Measurements from ENCODE around the gene AICDA.
"Not testable (repeated sequence)": the region's sequence is repeated elsewhere in the genome, so short reads cannot be mapped to it uniquely, and the experiment has no call there.

AICDA gene

DNA sequence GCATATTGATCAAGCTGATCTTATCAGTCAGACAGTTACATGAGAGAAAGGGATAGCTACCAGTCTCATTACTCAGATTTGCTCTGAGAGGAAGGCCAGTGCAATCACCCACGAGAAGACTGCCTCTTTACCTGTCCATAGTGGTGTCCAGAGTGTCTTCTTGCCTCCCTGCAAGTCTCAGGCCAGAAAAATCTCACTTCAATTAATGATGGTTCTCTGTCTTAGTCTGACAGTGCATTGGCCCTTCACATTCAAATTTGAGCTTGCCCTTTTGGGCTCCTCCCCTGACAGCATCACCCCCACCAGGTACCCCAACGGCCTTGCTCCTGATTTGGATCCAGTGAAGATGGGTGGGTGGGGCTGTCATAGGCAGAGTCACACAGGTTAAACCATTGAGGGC lies at the start of gene AICDA:
Gene AICDA (minus strand): TSS at position 231 of the 400 bp plus-strand sequence. CDS start 92 bp downstream, at position 139.
- DNase-seq (ENCODE audit: low spot score): no peak

DNA sequence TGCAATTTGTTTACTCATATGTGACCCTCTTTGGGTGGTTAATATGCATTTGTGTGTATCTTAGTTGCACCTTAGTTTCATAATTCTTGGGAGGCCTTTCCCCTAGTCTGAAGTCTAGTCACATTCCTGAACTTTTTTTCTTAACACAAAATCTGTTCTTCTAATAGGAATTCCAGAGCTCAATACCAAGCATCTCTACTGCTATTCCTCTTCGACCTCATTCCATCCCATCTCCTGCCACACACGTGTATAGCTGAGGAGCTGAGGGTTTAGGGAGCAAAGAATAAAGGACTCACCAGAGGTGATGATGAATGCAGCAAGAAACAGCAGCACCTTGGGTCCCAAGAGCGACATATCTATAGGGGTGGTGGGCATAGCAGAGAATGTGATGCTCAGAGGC lies 49.1 kb upstream of the AICDA start:
- no peak for DNase-seq (ENCODE audit: low spot score)

DNA sequence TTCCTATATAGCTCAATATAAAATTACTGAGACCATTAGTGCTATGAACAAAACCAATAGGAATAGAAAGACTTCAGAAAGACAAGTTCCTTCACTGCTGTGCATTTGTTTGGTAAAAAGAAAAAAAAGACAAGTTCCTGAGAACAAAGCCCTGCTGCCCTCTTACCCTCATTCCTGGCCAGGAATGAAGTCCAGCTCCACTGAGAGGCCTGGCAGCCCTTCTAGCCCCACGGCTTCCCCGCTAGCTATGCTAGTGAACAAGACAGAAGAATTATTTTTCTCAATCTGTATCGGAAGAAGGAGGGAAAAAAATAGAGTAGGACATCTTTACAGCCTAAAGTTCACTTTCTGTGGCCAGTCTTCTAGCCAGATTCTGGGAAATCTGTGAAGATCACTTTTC lies 48.4 kb upstream of the AICDA start:
- no peak for DNase-seq (ENCODE audit: low spot score)

DNA sequence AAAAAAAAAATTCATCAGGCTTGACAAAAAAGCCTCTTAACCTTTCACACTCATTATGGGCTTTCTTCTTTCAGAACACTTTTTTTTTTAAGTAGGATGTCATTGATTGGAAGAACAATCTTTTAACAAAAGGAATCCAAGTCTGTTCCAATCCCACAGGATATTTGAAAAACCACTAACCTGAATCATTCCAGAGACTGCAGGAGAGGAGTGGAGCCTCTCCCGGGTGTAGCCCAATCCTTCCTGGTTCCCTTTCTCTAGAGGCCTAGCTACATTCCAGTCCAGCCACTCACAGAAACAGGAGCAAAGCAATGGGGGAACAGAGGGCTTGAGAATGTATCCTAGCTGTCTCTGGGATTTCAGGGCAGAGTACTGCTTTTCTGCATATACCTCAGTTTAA lies 45.7 kb upstream of the AICDA start:
- peak; percentile 31 for DNase-seq (ENCODE audit: low spot score)

DNA sequence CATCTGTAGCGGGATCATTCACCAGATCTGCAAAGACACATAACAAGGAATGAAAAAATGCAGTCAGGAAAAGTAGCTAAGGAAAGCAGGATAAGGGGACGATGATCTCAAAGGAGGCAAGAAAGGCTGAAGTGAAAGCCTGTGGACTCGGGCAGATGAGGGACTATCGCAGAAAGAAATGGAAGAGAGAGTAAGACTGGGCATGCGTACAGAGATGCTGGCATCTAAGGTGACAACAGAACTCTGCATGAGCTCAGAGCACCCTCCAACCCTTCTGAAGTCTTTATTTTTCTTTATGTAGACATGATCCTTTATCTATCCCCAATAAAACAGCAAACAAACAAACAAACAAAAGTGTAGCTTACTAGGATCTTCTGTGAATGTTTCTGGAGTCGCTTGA lies 42.8 kb upstream of the AICDA start:
- DNase-seq (ENCODE audit: low spot score): no peak

DNA sequence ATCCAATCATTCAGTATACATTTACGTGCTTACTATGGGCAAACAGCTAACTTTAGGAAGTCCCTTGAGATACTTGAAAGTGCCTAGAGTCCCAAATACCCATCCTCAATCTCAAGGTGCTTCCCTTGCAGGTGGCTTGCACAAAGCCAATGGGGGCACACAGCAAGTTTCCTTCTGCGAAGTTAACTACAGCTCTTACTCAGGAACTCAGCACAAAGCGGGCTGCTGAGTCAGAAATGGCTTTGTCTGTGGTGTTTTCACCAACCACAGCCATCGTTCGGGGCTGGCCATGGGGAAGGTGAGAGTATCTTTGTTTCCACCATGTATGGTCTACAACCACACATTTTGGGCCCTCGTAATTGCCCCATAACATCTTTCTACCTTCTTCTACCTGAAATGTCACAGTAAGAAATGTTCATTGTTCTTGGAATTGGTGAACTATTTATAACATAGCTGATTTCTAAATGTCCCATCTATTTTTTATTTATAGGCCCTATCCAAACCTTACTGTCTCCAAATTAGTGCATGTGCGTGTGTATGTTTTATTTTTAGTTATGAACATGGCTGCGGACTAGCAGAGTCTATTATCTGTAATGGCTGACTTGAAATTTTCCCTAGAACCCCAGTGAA lies 36.0 kb upstream of the AICDA start:
- DNase-seq (ENCODE audit: low spot score): no peak

DNA sequence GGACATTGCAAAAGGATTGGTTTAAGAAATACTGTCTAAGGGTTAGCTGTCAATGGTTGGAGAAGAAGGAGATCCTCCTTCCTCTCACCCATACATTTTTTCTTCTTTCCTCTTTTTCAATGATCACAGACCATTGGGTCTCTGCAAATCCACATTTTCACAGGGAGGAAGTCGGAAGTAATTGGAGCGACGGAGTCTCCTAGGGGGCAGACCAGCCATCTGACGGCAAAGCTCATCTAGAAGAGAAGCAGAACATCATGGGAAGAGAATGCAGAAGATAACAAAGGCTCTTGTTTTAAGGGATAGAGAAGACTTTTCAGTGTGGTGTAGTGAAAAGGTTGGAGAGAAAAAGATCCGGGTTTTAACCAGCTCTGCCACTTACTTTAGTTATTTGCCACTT lies 35.3 kb upstream of the AICDA start:
- DNase-seq (ENCODE audit: low spot score): no peak

DNA sequence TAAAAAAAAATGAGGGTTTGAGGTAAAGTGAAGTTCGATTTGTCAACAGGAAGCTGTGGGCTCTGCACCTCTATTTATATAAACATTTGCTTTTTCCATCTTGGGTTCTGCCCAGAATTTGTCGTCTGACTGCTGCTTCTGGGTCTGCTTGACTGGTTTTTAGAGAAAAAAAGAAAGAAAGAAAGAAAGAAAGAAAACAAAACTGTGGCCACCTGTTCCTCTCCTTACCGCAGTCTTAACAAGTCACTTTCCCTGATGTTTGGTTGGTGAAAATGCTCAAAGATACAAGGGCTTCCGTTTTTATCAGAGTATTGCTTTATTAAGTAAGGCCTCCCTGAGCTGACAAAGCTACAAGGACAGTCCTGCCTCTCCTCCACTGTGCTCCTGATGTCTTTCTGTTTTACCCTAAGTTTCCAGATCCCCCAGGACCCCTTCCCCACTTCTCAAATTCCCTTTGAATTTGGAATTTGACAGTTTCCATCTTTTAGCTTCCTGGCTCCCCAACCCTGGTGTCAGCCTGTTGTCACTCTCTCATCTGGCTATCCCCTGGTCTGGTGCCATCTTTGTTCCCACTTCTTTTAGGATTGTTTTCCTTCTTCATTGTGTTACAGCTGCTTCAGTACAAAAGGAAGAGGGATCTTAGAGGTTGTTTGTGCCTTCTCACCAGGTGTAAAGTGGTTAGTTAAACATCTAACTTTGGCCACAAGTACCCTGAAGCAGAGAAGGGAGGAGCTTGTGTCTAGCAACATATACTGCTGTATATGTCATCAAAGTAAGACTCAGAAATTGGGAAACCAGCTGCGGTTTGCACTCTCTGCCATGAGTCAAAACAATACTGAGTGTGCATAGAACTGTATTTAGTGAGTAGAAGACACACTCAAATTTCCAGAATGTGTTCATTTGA lies 31.9 kb upstream of the AICDA start:
- DNase-seq (ENCODE audit: low spot score): no peak

DNA sequence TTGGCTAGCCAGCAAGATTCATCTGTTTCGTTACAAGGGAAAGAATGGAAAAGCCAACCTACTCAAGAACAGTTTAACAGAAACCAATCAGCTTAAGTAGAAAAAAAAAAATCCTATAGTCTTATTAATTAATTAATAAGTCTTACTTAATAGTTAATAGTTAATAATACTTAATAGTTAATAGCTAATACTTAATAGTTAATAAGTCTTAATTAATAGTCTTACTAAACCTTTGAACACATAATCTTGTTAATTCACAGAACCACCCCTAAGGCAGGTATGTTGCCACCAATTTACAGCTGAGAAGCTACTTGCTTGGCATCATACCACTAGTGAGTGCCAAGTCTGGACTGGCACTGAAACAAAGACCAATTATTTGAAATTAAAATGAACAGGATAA lies 30.1 kb upstream of the AICDA start:
- DNase-seq (ENCODE audit: low spot score): no peak

DNA sequence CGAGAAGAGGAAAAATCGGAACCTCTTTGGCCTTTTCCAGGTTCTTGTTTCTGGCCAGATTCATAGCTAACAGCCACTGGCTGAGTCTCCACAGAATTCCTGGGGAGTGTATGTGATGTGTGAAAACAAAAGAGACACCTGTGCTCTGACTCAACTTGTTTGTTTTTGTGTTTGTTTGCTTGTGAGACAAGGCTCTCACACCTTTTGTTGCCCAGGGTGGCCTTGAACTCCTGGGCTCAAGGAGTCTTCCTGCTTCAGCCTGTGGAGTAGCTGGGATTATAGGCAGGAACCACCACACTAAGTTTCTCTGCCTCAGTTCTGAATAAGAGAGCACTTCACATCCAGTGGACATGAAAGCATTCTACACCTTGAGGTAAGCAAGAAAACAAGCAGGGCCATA lies 27.3 kb upstream of the AICDA start:
- no peak for DNase-seq (ENCODE audit: low spot score)

DNA sequence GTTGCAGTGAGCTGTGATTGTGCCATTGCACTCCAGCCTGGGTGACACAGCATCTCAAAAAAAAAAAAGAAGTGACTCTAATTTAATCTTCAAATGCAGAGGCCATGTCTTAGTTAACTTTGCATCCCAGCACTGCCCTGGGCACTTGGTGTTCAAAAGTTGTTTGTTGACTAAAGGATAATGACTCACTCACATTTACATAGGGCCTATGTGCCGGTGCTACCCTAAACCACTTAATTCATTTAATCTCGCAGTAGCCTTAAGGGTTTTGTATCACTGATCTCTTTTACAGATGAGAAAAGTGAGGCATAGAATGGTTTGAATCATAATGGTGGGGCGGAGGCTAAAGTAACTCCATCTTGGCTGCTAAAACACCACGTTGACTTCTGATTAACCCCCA lies 26.3 kb upstream of the AICDA start:
- no peak for DNase-seq (ENCODE audit: low spot score)

DNA sequence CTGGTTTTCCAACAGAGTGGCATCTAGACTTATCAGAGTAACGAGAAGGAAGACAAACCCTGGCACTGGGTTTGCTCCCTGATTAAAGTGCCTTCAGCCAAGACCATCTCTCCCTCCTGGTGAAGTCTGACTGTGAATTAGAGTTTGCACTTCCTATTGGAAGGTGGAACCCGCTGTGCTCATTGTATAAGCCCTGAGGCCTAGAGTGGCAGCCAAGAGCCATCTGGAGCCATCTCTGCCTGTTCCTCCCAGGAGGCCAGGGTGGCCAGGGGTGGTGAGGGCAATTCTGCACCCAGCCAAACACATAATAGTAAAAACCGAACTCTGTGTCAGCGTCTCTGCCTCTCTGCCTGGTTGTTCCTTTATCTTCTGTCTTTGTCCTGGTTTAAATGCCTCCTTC lies 25.0 kb upstream of the AICDA start:
- no peak for DNase-seq (ENCODE audit: low spot score)

DNA sequence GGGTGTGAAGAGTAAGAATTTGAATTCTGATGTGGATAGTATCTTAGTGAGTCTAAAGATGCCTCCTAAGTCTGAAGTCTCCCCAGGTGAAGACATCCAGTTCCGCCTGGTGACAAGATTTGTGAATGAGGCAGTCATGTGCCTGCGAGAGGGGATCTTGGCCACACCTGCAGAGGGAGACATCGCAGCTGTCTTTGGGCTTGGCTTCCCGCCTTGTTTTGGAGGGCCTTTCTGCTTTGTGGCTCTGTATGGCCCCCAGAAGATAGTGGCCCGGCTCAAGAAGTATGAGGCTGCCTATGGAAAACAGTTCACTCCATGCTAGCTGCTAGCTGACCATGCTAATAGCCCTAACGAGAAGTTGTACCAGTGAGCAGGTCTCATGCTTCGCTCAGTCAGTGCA lies 24.6 kb upstream of the AICDA start:
- DNase-seq (ENCODE audit: low spot score): no peak

DNA sequence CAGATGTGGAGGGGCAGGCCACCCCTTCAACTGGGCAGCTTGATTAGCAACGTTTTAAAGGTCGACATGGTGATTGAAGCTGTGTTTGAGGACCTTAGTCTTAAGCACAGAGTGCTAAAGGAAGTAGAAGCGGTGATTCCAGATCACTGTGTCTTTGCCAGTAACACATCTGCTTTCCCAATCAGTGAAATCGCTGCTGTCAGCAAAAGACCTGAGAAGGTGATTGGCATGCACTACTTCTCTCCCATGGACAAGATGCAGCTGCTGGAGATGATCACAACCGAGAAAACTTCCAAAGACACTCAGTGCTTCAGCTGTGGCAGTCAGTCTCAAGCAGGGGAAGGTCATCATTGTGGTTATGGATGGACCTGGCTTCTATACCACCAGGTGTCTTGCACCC lies 23.9 kb upstream of the AICDA start:
- DNase-seq (ENCODE audit: low spot score): no peak

DNA sequence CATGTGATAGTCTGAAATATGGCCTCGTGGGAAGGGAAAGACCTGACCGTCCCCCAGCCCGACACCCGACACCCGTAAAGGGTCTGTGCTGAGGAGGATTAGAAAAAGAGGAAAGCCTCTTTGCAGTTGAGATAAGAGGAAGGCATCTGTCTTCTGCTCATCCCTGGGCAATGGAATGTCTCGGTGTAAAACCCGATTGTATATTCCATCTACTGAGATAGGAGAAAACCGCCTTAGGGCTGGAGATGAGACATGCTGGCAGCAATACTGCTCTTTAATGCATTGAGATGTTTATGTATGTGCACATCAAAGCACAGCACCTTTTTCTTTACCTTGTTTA lies 23.3 kb upstream of the AICDA start:
- DNase-seq (ENCODE audit: low spot score): not testable (repeated sequence)

DNA sequence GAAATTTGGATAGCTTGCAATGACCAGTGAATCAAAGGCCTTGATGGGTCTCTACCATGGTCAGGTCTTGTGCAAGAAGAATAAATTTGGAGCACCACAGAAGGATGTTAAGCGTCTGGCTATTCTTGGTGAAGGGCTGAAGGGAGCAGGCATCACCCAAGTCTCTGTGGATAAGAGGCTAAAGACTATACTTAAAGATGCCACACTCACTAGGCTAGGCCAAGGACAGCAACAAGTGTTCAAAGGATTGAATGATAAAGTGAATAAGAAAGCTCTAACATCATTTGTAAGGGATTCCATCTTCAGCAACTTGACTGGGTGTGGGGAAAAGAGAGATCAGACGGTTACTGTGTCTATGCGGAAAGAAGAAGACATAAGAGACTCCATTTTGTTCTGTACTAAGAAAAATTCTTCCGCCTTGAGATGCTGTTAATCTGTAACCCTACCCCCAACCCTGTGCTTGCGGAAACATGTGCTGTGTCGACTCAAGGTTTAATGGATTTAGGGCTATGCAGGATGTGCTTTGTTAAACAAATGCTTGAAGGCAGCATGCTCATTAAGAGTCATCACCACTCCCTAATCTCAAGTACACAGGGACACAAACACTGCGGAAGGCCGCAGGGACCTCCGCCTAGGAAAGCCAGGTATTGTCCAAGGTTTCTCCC lies 22.8 kb upstream of the AICDA start:
- not testable (repeated sequence) for DNase-seq (ENCODE audit: low spot score)

DNA sequence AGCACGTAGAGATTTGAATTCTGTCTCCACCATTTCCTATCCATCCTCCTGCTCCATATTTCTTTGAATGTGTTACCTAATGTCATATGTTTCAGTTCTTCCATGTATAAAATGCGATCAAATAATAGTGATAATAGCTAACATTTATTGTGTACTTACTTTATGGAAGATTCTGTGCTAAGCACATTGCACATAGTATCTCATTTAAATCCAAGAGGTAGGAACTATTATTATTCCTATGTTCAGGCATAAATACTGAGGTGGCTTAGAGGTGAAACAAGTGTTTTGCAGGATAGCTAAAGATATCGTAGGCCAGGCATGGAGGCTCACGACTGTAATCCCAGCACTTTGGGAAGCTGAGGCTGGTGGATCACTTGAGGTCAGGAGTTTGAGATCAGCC lies 17.5 kb upstream of the AICDA start:
- no peak for DNase-seq (ENCODE audit: low spot score)

DNA sequence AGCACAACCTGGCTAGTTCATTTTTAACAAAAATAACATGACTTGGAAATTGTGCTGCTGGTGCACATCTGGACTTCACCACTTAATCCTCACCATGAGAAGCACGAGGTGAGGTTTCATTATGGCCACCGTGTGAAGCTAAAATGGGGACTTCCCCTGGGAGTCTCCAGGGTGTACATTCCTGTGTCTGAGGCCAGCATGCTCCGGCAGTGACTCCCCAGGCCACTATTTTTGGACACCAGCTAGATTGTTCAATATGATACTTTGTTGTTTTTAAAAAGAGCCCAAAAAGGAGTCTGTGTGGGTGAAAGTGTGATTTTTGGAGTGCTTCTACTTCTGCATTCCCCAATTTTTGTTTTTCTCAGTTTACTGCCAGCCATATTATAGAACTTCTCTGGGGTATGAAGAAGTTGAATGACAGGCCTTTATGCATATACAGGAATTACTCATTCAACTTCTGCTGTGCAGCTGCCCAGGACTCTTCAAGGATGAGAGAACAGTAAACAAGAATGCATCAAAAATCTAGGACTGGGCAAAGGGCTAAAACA lies 16.9 kb upstream of the AICDA start:
- no peak for DNase-seq (ENCODE audit: low spot score)

DNA sequence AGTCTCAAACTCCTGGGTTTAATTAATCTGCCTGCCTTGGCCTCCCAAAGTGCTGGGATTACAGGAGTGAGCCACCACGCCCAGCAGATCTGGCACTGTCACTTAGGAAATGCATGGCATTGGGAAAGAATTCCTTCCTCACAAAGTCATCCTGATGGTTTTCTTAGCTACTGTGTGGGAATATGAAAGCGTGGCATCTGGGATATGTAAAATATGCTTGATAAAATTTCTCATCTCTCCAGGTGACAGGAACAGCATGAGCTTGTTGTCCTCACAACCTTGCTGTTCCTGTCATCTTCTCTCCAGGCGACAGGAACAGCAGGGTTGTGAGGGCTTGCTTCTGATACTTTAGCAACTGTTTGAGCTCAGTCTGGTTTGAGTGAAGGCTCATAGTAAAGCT lies 16.1 kb upstream of the AICDA start:
- DNase-seq (ENCODE audit: low spot score): no peak

DNA sequence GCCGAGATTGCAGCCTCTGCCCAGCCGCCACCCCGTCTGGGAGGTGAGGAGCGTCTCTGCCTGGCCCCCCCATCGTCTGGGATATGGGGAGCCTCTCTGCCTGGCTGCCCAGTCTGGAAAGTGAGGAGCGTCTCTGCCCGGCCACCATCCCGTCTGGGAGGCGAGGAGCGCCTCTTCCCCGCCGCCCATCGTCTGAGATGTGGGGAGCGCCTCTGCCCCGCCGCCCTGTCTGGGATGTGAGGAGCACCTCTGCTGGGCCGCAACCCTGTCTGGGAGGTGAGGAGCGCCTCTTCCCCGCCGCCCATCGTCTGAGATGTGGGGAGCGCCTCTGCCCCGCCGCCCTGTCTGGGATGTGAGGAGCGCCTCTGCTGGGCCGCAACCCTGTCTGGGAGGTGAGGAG lies 12.1 kb upstream of the AICDA start:
- not testable (repeated sequence) for DNase-seq (ENCODE audit: low spot score)

DNA sequence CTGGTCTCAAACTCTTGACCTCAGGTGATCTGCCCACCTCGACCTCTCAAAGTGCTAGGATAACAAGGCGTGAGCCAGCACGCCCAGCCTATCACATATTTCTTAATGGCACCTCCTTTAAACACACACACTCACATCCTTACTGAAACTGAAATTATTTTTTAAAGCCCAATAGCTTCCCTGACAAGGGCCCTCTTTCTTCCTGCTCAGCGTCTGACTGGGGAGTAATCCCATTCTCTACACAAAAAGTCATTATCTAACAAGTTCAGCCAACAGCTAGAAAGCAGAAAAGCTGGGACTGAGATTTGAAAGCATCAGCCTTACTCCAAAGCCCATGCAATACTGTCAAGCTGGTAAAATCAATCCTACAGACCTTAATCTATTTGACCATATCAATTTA lies 10.0 kb upstream of the AICDA start:
- DNase-seq (ENCODE audit: low spot score): no peak

DNA sequence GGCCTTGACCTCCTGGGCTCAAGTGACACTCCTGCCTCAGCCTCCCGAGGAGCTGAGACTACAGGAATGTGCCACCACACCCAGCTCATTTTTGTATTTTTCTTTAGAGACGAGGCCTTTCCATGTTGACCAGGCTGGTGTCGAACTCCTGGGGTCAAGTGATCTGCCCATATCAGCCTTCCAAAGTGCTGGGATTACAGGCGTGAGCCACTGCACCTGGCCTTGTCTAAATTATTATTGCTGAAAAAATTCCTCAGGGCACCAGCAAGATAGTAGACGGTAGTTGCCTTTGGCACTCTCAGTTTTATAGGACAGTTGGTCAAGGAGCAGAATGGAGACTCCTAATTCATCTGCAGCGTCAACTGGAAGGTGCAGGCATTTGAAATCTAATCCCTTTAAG lies 2.5 kb upstream of the AICDA start:
- no peak for DNase-seq (ENCODE audit: low spot score)

DNA sequence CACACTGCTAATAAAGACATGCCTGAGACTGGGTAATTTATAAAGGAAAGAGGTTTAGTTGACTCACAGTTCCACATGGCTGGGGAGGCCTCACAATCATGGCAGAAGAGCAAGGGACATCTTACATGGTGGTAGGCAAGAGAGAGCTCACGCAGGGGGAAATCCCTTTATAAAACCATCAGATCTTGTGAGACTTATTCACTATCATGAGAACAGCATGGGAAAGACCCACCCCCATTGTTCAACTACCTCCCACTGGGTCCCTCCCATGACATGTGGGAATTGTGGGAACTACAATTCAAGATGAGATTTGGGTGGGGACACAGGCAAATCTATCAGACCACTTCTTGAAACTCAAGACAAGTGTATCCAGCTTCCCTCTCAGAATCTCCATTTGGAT lies 1.2 kb upstream of the AICDA start:
- DNase-seq (ENCODE audit: low spot score): not testable (repeated sequence)

Data from LoVo (cell line).